Esophagus (tissue), 2 donors: ENCODE measurements around the gene ASTN1. TPM values are rescaled to one million over a fixed set of nuclear protein-coding genes. Genes with fewer than 3 reads are reported as not detected.

Source experiments
- H3K27ac ChIP-seq, 2 donors: one replicate each; pipeline ENCODE4 v1.5.1; 2013; ENCODE audit warnings: low read depth in 2 of 2, mild to moderate bottlenecking in 2 of 2, inconsistent platforms in 1 of 2, low read length in 1 of 2, moderate library complexity in 1 of 2
- H3K27me3 ChIP-seq, 2 donors: one replicate each; pipeline ENCODE4 v1.6.1; 2013; ENCODE audit warnings: low read length in 2 of 2, control low read depth in 1 of 2, mild to moderate bottlenecking in 1 of 2; ENCODE audit not compliant: insufficient read depth in 2 of 2, control insufficient read depth in 1 of 2
- H3K36me3 ChIP-seq, 2 donors: one replicate each; pipeline ENCODE4 v1.6.1; 2013; ENCODE audit warnings: low read length in 1 of 2; ENCODE audit not compliant: control insufficient read depth in 2 of 2, insufficient read depth in 2 of 2
- H3K4me1 ChIP-seq, 2 donors: one replicate each; pipeline ENCODE4 v1.6.1; 2013; ENCODE audit warnings: low read length in 1 of 2; ENCODE audit not compliant: control insufficient read depth in 2 of 2, insufficient read depth in 2 of 2
- H3K4me3 ChIP-seq, 2 donors: one replicate each; pipeline ENCODE4 v1.5.1; 2013; ENCODE audit warnings: low read length in 2 of 2, mild to moderate bottlenecking in 2 of 2, low read depth in 1 of 2, moderate library complexity in 1 of 2
- H3K9me3 ChIP-seq, 2 donors: one replicate each; pipeline ENCODE4 v1.6.1; 2013; ENCODE audit warnings: mild to moderate bottlenecking in 2 of 2, low read depth in 1 of 2, low read length in 1 of 2, moderate library complexity in 1 of 2; ENCODE audit not compliant: control insufficient read depth in 2 of 2, insufficient read depth in 1 of 2
- WGBS, 2 donors: extraction: QIAGEN DNeasy Blood & Tissue Kit; methylation state at CpG; one replicate each; pipeline ENCODE4 v1.1.7; 2013; 5-methylcytosine and 5-hydroxymethylcytosine counted together
- polyA plus RNA-seq, 2 donors: library from polyadenylated mRNA; stranded (reverse); fragments of 200-250 nt; gene quantifications; one replicate each; pipeline ENCODE4 v1.2.3, GENCODE V29; 2013
- donor health status: healthy with polysubstance abuse.
- donor health status: Bipolar disorder and iron deficiency.

The ASTN1 gene
- polyA plus RNA-seq, 2 donors: 0.02 TPM; not detected in 1

GRCh38 chr1:177063648-177064047, 100.9 kb downstream of the ASTN1 start:
- H3K27me3 ChIP-seq: no peaks in the 10 kb centered on the region
- no peak overlapping the region for H3K4me3 ChIP-seq
- no peaks in the 10 kb centered on the region for H3K9me3 ChIP-seq

GRCh38 chr1:177054542-177054941, 110.0 kb downstream of the ASTN1 start:
- Histone ChIP-seq H3K4me1 (peaks cover 0 to 2% of the 10 kb centered on the region in 2 donors), H3K9me3 (no peaks in the 10 kb centered on the region), H3K27me3 (no peaks in the 10 kb centered on the region), H3K27ac (no peak overlapping the region), H3K4me3 (no peak overlapping the region), H3K36me3 (no peaks in the 10 kb centered on the region)

More at GRCh38 chr1:177063648-177064047, 100.9 kb downstream of the ASTN1 start:
- Histone ChIP-seq H3K36me3 (no peaks in the 10 kb centered on the region), H3K4me1 (no peaks in the 10 kb centered on the region), H3K27ac (no peak overlapping the region)
- WGBS, 2 donors: 80% methylated on average over 6 of the region's 6 CpGs

- H3K9me3 ChIP-seq: no peaks in the 10 kb centered on the region
- no peak overlapping the region for H3K27ac ChIP-seq
- peaks cover 0 to 2% of the 10 kb centered on the region in 2 donors for H3K4me1 ChIP-seq
- H3K4me3 ChIP-seq: no peak overlapping the region
- H3K36me3 ChIP-seq: no peaks in the 10 kb centered on the region
- WGBS, 2 donors: 73 to 79% methylated on average over 3 of the region's 3 CpGs
- no peaks in the 10 kb centered on the region for H3K27me3 ChIP-seq
These were observed 110.9 kb downstream of the ASTN1 start for GRCh38 chr1:177053648-177054047.

GRCh38 chr1:177048314-177049069, 116.0 kb downstream of the ASTN1 start:
- H3K27me3 ChIP-seq: no peaks in the 10 kb centered on the region
- 48 to 57% methylated on average over 4 of the region's 4 CpGs for WGBS, 2 donors
- no peaks in the 10 kb centered on the region for H3K36me3 ChIP-seq
- peaks cover 2 to 4% of the 10 kb centered on the region in 2 donors for H3K4me1 ChIP-seq
- no peak overlapping the region for H3K4me3 ChIP-seq
- no peaks in the 10 kb centered on the region for H3K9me3 ChIP-seq
- no peak overlapping the region for H3K27ac ChIP-seq

GRCh38 chr1:177045151-177045550, 119.4 kb downstream of the ASTN1 start:
- Histone ChIP-seq H3K4me3 (no peak overlapping the region), H3K27me3 (no peaks in the 10 kb centered on the region), H3K36me3 (no peaks in the 10 kb centered on the region), H3K27ac (no peak overlapping the region), H3K4me1 (peaks cover 2% of the 10 kb centered on the region in 2 donors), H3K9me3 (no peaks in the 10 kb centered on the region)
- WGBS, 2 donors: 68 to 77% methylated on average over 3 of the region's 3 CpGs

- H3K4me1 ChIP-seq: peaks cover 2% of the 10 kb centered on the region in 2 donors
- H3K27me3 ChIP-seq: no peaks in the 10 kb centered on the region
- no peak overlapping the region for H3K27ac ChIP-seq
- WGBS, 2 donors: 74 to 84% methylated on average over 8 of the region's 8 CpGs
- no peak overlapping the region for H3K4me3 ChIP-seq
- H3K36me3 ChIP-seq: no peaks in the 10 kb centered on the region
- H3K9me3 ChIP-seq: no peaks in the 10 kb centered on the region
These were observed 120.1 kb downstream of the ASTN1 start for GRCh38 chr1:177044390-177044789.

GRCh38 chr1:177043597-177043996, 120.9 kb downstream of the ASTN1 start:
- H3K27me3 ChIP-seq: no peaks in the 10 kb centered on the region
- no peaks in the 10 kb centered on the region for H3K36me3 ChIP-seq
- no peak overlapping the region for H3K27ac ChIP-seq
- no peak overlapping the region for H3K4me3 ChIP-seq
- WGBS, 2 donors: 77 to 83% methylated on average over 5 of the region's 5 CpGs
- no peaks in the 10 kb centered on the region for H3K9me3 ChIP-seq
- peaks cover 2% of the 10 kb centered on the region in 2 donors for H3K4me1 ChIP-seq

GRCh38 chr1:177035586-177035985, 128.9 kb downstream of the ASTN1 start:
- H3K4me1 ChIP-seq: no peaks in the 10 kb centered on the region
- no peak overlapping the region for H3K4me3 ChIP-seq
- no peaks in the 10 kb centered on the region for H3K36me3 ChIP-seq
- no peak overlapping the region for H3K27ac ChIP-seq
- H3K27me3 ChIP-seq: no peaks in the 10 kb centered on the region
- no peaks in the 10 kb centered on the region for H3K9me3 ChIP-seq

GRCh38 chr1:177033628-177034027, 130.9 kb downstream of the ASTN1 start:
- H3K4me3 ChIP-seq: no peak overlapping the region

GRCh38 chr1:177032434-177032833, 132.1 kb downstream of the ASTN1 start:
- WGBS, 2 donors: 80% methylated on average over 22 of the region's 22 CpGs
- no peaks in the 10 kb centered on the region for H3K27me3 ChIP-seq
- H3K4me3 ChIP-seq: no peak overlapping the region
- no peaks in the 10 kb centered on the region for H3K9me3 ChIP-seq
- H3K27ac ChIP-seq: no peak overlapping the region
- no peaks in the 10 kb centered on the region for H3K36me3 ChIP-seq
- no peaks in the 10 kb centered on the region for H3K4me1 ChIP-seq

More at GRCh38 chr1:177033628-177034027, 130.9 kb downstream of the ASTN1 start:
- H3K27ac ChIP-seq: no peak overlapping the region
- H3K36me3 ChIP-seq: no peaks in the 10 kb centered on the region
- no peaks in the 10 kb centered on the region for H3K9me3 ChIP-seq
- no peaks in the 10 kb centered on the region for H3K27me3 ChIP-seq
- 70 to 76% methylated on average over 6 of the region's 6 CpGs for WGBS, 2 donors
- H3K4me1 ChIP-seq: no peaks in the 10 kb centered on the region
